Panc1 (cell line): ENCODE results near the gene SGIP1.

Source experiments
- POLR2AphosphoS5 ChIP-seq: IDR thresholded peaks from 2 replicates; pipeline ENCODE4 v1.6.1; 2012; ENCODE audit warnings: mild to moderate bottlenecking, low read depth, low read length, moderate library complexity
- SIN3A ChIP-seq: IDR thresholded peaks from 2 replicates; pipeline ENCODE4 v1.6.1; 2012; ENCODE audit warnings: low read depth, mild to moderate bottlenecking, low read length, moderate library complexity, borderline replicate concordance; ENCODE audit not compliant: insufficient read depth
- TCF7L2 ChIP-seq: IDR thresholded peaks from 2 replicates; pipeline ENCODE4 v1.6.1; 2011; ENCODE audit warnings: mild to moderate bottlenecking, low read depth, low read length, inconsistent platforms
- TF ChIP-seq, protein P1 (sequence below): fragments of 450-650 bp; IDR thresholded peaks from 2 replicates; pipeline ENCODE4 v1.5.1; 2017; ENCODE audit warnings: mild to moderate bottlenecking

DNA sequence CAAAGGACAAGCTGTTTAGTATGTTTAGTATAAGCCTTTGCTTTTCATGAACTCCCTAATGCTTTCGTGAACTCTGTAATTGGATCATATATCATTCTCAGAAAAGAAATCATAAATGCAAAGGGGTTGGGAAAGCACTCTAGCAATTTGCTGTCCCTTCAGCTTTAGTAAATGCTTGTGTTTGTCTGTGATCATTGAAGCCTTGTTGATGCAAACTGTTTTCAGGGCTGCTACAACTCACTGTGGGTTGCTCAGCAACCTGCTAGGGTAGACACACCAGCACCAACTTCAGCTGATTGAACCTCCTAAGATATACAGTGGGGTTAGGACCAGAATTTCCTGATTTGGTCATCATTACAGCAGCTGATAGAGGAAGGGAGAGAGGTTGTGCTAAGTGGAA lies 95.0 kb downstream of the SGIP1 start:
- TF ChIP-seq, protein P1, sequence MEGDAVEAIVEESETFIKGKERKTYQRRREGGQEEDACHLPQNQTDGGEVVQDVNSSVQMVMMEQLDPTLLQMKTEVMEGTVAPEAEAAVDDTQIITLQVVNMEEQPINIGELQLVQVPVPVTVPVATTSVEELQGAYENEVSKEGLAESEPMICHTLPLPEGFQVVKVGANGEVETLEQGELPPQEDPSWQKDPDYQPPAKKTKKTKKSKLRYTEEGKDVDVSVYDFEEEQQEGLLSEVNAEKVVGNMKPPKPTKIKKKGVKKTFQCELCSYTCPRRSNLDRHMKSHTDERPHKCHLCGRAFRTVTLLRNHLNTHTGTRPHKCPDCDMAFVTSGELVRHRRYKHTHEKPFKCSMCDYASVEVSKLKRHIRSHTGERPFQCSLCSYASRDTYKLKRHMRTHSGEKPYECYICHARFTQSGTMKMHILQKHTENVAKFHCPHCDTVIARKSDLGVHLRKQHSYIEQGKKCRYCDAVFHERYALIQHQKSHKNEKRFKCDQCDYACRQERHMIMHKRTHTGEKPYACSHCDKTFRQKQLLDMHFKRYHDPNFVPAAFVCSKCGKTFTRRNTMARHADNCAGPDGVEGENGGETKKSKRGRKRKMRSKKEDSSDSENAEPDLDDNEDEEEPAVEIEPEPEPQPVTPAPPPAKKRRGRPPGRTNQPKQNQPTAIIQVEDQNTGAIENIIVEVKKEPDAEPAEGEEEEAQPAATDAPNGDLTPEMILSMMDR = no peak
- TF ChIP-seq POLR2AphosphoS5 (no peak), SIN3A (no peak), TCF7L2 (no peak)
